ENCODE measurements around the gene SEMA6A.

Gene SEMA6A

DNA sequence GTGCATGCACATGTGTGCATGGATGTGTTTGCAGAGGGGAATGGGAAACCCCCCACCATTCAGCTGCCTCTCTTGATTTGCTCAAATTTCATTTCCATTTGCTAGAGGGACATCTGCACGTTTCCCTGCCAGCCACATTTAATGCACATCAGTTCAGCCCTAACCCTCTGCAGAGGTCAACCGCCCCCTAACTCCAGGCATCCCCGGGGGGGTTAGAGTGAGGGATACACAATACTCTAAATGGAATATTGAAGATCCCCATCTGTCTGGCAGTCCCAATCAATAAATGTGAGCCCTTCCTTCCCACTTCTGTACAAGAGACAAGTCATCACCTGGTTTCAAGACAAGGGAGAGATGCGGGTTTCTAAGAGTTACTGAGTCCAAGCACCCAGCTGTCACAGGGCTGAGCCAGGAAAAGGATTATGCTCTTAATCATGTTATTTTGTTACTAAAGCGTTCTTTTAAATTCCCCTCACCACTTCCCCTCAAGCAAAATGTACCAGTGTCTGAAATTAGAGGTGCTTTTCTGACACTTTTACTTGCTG lies 134.1 kb downstream of the SEMA6A start:
- no peak for DNase-seq (ENCODE audit: low read depth, low spot score)

DNA sequence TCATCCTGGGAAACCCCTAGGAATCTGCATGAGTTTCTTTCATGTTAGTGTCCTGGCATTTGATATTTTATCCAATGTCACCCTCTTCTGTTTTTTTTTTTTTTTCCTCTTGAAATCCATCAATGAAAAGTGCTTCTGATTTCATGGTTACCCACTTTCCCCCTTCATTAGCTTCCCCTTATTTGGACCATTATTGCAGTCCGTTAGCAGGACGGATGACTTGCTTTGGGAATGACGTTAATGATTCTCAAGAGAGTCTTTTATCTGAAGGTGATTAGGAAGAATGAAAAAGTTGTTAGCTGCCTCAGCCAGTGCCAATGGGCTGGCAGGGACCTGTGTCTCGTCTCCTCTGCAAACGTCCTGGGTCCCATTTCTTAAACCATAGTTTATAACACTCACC lies 134.7 kb downstream of the SEMA6A start:
- DNase-seq (ENCODE audit: low read depth, low spot score): no peak

DNA sequence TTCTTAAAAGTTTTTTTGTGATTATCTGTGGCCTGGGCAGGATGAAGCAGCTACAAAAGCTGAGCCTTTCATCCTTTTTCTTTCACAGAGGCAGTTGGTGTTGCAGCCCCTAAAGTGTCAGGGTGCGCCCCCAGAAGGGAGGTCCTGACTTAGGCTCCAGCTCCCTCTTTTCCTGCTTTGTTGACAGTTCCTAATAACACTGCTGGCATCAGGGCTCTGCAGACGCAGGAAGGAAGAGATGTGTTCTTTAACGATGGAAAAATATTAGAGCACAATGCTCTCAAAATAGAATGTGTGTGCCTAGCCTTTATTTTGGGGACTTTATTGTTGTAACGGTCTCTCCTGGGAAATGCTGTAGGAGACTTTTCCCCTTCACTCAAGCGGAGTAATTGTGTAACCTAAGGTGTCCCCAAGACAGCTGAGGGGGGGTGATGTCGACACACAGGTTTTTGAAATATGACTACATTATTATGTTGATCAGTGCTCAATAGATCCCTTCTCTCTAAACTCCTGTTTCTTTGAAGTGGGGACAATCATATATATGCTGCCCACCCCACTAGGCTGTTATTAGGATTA lies 135.6 kb downstream of the SEMA6A start:
- DNase-seq (ENCODE audit: low read depth, low spot score): no peak

DNA sequence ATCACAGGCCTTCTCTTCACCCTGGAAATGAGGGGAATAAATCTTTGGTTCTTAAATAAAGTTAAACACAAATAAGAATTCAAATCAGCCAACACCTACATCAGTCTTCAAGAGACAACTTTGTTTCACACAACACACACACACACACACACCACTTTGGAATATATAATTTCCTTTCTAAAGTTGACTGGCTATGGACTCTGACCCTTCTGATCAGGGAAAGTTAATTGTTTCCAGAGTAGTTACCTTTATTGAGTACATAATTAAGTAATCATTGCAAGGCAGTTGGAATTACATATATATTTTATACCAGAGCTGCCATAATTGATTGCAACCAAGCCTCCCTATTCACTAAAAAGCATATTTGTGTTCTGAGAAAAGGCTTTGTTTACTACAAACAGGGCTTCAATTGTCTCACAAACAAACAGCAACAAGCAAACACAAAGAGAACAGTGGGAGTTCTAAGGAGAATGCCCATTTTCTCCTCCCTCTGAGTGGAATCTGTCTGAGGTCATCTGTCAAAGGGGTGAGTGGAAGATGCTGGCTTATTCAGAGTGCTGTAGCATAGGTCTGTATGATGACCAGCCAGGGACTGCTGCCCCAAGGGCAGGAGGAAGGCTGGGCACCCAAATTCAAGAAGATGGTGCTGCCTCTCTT lies 136.6 kb downstream of the SEMA6A start:
- peak; percentile 80 for DNase-seq (ENCODE audit: low read depth, low spot score)

DNA sequence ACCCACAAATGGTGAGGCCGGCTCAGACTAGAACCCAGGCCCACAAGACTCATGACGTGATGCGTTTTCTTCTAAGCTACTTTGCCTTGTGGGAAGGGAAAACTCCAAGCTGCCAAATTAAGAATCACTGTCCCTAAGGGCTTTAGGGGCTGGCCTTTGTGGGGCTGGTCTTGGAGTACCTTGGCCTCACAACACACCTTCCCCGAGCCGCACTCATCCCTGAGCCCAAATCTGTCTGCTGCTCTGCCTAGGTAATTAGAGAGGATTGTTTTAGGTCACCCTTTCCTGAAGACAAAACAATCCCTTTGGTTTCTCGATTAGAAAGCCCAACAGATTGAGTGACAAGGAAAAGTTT lies 137.3 kb downstream of the SEMA6A start:
- peak; percentile 80 for DNase-seq (ENCODE audit: low read depth, low spot score)

DNA sequence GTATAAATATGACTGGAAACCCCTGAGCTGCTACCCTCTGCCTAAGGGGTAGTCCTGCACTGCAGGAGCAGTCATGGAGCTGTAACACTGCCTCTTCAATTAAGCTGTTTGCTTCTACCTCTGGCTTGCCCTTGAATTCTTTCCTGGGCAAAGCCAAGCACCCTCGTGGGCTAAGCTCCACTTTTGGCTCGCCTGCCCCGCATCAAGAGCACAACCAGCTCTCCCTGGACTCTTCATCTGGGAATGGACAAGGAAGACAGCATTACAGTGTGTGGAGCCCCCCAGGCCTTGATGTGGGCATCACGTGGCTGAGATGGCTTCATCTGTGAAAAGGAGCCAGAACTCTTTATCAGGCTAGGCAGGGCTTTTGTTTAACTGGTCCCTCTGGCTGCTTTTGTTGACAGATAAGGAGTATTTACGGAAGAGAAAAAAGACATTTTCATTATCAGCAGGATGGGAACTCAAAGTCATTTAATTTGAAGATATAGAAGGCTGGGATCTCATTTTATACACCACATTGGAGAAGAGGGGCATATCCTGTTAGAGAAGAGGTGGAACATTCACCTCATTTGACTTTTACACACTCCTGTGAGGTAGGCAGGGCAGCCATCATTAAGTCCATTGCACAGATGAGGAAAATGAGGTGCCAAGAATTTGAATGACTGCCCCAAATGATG lies 137.8 kb downstream of the SEMA6A start:
- DNase-seq (ENCODE audit: low read depth, low spot score): peak; percentile 49

DNA sequence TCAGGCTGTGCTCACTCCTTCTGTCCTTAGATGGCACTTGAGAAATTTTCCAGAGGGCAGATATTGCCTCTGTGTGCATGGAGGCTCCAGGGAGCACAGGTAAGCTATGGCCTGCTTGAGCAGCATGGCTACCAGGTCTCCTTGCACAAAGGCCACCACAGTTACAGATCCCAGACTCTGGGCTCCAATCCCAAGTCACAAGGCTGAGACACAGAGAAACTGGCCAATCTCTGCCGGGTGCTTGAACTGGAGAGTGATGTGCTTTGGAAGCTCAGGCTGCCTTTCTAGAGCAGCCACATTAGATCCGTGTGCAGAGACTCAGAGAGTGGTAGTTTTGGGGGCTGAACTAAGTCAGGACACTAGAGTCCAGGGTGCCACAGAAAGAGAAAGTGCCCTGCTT lies 145.7 kb downstream of the SEMA6A start:
- no peak for DNase-seq (ENCODE audit: low read depth, low spot score)

DNA sequence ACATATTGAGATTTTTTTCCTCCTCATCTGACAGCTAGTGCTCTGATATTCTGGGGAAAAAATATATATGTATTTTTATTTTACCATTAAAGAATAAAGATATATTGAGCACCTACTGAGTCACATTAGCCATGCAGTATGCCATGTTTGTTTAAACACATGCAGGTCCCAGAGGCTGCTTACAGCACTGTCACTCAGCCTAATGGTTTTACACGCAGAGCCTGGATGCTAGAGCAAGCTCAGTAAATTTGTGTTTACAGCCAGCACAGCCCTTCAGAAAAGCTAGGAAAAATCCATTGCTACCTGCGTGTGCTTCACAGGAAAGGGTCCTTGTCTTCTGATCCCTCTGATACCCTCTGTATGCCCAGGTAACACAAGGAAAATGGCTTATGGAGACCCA lies 146.2 kb downstream of the SEMA6A start:
- DNase-seq (ENCODE audit: low read depth, low spot score): no peak

DNA sequence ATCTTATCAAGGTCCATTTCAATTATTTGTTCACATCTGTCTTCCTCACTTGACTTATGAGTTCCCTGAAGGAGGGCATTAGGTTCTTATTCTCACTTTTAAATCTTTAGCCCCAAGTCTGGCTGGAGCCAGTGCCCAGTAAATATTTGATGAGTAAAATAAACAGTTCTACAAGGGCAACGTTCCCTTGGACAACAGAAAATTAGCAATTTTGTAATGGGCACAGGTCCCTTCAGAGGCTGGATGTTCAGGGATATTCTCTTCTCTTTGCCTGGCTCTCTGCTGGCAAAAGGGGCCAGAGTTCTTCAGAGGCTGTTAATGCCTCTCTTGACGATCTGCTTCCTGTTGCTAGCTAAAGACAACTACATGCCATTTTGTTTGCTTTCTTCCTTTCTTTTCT lies 149.7 kb downstream of the SEMA6A start:
- no peak for DNase-seq (ENCODE audit: low read depth, low spot score)

DNA sequence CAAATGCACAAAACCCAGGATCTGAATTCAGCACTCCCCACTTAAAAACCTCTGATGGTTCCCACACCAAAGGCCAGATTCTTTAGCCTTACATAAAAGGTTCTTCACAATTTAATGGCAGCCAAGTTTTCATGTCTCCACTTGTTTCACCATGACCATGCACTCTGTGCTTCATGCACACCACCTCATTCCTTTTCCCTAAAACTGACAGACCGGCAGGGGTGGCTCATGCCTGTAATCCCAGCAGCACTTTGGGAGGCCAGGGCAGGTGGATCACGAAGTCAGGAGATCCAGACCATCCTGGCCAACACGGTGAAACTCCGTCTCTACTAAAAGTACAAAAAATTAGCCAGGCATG lies 150.4 kb downstream of the SEMA6A start:
- no peak for DNase-seq (ENCODE audit: low read depth, low spot score)

DNA sequence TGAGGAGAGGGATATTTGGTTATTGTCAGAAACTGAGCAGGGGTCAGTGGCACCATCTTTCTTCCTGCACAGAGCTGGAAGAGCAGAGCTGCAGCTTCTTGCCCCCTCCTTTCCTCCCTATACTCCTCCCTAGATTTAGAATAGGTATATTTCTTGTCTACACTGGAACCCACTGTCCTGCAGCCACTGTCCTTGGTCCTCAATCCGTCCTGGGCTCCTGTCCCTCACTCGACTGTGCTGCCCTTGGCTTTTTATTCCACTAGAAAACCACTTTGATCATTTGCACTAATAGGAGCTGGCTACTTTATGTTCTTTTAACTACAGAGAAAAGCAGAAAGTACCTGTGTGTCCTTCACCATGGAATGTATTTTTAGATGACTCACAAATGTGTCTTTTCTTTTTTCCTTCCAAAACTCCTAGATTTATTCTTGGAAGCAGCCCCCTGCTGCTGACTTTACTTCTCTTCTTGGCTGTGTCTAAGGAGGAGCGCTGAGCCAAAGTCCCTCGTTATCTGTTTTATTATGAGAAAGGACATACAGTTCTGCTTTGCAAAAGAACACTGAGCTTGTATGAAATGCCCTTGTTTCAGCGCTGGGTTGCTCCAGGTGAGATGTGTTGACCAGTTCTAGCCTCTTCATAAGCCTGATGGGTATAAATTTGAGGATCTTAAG lies 150.9 kb downstream of the SEMA6A start:
- no peak for DNase-seq (ENCODE audit: low read depth, low spot score)

DNA sequence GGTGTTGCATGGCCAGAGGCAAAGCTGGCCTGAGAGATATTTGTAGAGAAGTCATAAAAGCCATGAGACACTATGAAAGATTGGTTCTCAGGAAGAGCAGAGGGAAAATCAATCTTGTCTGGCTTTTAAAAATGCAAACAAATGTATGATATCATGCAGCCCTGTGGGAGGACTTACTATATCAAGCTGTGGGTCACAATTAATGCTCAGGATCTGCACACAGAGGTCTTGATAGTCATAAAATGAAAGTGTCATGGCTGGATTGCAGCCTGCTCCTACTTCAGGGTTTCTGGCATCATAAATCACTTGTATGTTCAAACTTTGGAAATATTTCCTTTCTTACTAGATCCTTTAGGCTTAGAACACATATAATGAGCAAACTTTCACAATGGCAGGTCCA lies 151.5 kb downstream of the SEMA6A start:
- no peak for DNase-seq (ENCODE audit: low read depth, low spot score)

DNA sequence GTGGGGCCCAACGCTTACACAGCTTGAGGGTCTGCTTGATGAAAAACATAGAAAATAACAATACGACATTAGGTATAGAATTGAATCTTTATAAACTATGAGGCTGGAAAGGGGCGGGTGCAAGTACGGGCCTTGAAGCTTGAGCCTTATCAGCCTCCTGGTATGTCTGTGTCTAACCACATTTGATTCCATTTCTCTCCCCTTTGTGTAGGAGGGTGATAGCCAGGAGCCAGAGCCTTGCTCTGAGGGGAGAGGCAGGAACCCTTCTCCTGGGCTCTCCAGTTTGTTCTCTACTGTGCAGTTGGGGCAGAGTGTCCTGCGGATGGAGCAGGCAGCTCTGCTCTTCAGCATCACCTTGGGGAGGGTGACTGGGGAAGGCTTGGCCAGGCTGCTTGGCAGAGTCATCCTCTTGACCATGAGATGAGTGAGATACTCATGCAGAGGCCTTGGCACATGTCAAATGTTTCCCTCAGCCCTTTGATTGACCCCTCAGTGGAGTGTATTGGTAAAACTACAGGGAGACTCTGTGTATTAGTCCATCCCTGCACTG lies 153.5 kb downstream of the SEMA6A start:
- DNase-seq (ENCODE audit: low read depth, low spot score): no peak

DNA sequence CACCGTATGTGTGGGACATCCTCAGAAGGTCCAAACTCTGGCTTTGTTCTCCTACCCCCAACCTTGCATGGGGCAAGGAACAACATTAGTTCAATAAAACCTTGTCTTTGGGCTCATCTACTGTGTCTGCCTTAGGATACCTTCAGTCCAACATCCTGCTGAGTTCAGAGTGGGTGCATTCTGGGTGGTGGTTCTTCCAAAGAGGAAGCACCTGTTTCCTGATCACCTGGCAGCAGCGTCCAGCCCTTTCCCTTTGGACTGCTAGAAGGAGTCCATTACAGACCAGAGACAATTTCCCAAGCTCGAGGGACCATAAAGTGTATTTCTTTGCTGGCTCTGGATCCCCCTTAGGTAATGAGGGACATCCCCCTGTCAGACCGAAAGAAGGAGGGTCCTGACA lies 154.1 kb downstream of the SEMA6A start:
- DNase-seq (ENCODE audit: low read depth, low spot score): no peak

DNA sequence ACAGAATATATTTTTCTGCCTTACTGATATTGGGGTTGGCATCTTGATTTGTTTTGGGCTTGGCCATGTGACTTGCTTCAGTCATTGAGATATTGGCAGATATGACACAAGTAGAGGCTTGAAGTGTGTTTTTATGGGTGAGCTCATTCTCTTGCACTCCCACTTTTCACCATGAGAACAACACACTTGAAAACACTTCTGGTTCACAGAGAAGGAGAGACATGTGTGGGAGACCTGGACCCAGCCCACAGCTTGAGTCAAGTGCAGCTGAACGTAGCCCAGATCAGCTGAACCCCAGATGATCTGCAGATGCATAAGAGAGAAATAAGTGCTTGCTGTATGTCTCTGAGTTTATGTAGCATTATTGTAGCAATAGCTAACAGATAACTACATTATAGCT lies 155.4 kb downstream of the SEMA6A start:
- DNase-seq (ENCODE audit: low read depth, low spot score): no peak

DNA sequence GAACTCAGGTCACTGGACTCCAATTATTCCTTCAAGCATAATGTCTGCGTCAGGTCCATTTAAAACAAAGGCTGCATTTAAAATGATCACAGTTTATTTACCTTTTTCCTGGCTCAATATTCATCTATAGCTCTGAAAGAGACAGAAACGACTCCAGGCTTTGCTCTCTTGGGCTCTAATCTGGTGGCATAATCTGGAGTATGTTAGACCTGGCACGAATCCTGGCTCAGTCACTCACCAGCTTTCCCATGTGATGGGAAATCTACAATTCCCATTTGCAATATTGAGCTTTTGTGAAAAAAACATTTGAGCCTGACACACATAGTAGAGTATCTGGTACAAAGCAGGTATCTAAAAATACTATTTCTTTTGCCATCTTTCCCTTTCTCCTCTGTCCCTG lies 155.8 kb downstream of the SEMA6A start:
- no peak for DNase-seq (ENCODE audit: low read depth, low spot score)

DNA sequence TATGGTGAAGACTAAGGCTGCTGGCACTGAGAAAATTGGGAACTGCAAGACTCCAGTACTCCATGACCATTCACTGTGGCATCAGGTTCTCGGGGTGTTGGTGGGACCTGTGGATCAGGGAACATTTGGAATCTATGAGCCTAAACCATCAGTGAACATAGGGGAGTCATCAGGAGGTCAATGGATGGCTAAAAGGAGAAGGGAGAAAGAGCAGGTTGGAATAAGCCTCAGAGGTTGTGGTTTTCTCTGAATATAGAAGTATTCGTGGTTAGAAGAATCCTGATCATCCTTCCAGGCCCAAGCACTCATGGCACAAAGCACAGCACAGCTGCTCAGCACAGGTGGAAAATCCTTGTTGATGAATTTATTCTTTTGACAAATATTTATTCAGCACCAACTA lies 156.6 kb downstream of the SEMA6A start:
- DNase-seq (ENCODE audit: low read depth, low spot score): no peak

DNA sequence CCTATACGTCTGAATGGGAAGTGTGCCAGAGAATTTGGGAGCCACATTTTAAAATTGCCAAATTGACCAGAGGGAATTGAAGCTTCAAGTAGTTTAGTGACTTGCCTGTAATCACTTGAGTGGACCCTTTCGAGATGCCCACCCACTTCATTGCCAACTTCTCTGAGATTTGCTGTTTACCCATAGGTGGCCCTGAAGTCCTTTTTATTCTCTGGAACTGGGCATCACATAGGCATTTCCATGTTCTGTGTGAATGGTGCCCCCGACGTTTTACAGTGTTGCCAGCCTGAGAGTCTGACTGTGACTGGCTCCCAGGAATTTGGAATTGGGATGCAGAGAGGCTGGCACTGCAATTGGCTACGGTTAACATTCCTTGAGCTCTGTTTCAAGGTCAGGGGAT lies 158.6 kb downstream of the SEMA6A start:
- DNase-seq (ENCODE audit: low read depth, low spot score): no peak

DNA sequence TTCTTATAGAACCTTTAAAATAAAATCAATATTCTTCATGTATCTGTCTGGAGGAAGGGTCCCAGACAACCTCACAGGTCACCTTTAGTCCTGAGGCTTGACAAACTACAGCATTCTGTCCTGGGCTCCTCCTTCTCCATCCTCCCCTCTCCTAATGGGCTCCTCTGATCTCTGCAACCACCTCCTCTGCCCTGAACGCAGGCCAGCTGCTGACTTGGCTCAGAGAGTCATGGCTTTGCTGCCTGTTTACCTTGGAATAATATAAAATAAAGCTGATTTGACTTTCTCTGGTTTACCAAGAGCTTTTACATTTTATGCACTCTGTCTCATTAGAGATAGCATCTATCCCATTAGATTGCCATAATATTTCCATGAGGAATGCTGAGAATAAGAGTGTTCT lies 159.4 kb downstream of the SEMA6A start:
- DNase-seq (ENCODE audit: low read depth, low spot score): no peak

DNA sequence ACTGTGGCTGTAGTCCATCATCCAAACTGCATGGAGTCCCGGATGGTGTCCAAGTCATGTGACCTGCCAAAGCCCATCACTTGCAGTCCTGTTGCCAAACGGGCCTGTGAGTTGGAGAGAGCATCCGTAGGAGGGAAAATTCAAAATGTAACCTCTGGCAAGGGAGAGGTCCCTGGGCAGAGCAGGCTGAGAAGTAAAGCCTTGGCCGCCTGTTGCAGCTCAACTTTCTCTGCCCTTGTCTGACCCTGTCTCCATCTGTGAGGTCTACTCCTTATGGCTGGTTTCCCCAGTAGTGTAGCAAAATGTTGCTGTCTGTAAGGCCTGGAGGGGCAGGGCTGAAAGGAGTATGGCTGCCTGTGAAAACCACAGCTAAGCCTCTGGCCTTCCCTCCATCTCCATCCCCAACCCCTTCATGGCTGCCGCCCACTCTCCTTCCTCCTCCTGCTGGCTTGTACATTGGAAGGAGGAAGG lies 163.5 kb downstream of the SEMA6A start:
- no peak for DNase-seq (ENCODE audit: low read depth, low spot score)

DNA sequence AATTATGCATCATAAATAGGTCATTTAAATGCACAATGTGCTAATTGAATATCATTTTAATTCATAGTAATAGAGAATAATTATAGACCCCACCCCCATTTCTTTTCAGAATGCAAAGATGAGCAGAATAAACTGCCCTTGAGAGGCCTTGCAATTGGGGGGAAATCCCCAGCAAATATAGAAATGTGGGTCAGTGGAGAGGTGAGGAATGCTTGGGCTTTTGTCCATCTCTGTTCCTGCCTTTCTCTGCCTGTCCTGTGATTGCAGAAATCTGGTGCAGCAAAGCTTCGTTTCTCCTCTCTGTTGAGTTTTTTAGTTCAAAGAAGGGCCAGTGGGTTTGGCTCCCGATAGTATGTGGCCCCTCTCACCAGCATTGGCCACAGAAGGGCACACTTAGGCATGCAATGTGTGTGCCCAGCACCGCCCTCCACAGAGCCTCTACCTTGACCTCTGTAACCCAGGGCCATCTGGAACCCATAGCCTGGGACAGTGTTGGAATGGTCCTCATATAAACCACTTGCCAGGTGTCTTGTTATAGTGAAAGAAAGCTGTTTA lies 164.2 kb downstream of the SEMA6A start:
- DNase-seq (ENCODE audit: low read depth, low spot score): no peak

Measured in ELF-1 (cell line).